NCI-H510A treated with DMSO at 0.1 percent for 48 hours (cell line): Measurements from ENCODE around the gene SUPT3H.
A peak's percentile ranks its signal among the peaks of the same experiment; 100 is the strongest.
"Not testable (repeated sequence)": the region's sequence is repeated elsewhere in the genome, so short reads cannot be mapped to it uniquely, and the experiment has no call there.

Source experiments
- DNase-seq: peaks from one replicate; lab custom pipeline; 2025; lab: John Stamatoyannopoulos, UW

Gene SUPT3H

DNA sequence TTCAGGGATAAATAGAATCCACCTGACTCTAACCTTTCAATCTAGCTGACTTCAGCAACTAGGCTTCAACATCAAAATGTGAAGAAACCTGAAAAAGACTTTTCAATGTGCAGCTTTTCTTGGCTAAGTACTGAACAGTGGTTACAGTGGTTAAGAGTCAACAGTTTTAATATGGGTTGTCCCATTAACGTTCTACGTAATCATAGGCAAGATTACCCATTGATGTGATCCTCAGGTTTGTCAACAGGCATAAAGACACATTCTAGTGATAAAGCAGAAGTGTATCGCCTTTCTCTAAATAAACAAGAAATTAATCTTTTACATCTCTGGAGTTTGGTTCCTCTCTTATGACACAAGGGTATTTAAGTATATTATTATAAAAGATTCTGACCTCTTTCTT lies 203.7 kb downstream of the SUPT3H start:
- DNase-seq, result no peak

DNA sequence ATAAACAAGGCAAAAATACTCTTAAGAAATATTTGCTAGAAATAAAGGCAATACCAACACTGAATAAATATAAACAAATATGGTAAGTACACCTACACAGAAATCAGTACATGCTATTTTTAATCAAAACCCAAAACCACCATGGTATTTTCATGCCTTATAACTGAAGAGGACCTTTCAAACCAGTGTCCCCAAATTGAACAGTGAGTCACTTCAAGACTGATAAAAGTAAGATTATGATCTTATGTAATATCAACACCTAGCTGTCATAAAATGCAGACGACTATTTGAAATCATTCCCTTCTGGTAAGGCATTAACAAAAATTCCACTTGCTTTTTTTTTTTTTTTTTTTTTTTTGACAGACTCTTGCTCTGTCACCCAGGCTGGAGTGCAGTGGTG lies 206.4 kb downstream of the SUPT3H start:
- DNase-seq, result no peak

DNA sequence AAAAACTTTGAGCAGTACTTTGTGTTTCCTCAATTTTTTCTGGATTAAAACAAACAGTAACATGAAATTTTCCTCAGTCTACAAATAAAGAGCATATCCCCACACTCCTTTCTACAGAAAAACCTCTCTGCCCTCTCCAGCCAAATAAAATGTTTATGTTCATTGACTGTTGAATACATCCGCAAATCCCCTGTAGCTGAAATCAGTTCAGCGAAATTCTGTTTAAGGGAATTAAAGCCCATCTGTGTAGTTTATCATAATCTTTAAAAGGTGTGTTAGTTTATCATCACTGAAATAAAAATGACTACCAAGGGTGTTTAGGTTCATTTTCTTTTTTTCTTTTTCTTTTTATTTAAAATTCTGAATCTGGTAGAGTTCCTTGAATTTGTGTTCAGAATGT lies 207.4 kb downstream of the SUPT3H start:
- no peak for DNase-seq

- DNase-seq, result no peak
Measured at GRCh38 chr6:45169815-45170214, 207.9 kb downstream of the SUPT3H start.

DNA sequence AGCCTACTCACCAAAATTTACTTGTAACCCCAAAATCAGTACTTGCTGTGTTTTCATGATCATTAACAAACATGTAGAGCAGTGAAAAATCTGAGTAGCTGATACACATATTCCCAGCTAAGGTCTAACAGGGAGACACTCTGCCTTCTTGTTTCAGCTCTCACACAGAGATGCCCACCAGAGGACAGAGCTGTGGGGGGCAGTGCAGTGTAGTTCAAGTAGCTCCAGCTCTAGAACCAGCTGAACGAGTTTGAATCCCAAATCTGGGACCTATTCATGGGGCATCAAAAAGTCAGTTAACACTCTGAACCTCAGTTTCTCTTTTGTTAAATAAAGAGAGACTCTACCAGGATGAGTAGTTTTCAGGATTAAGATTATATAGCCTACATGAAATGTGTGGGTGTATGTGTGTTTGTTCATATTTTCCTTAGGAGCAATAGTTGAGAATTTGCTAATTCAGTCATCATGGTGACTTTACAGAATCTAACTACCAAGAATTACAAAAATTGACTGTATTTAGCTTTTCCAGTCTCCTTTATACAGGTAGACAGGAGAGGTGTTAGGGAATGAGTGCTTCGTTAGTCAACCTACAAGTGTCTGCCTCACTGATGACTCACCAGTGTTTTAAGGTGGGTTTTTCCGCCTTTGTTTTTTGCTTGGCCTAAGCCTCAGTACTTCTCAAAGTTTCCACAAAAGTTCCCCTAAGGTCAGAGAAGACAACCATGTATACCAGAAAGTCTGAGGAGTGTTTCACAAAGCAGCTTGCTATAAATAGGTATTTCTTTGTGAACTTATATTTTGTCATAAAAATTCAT lies 213.6 kb downstream of the SUPT3H start:
- DNase-seq, result no peak

DNA sequence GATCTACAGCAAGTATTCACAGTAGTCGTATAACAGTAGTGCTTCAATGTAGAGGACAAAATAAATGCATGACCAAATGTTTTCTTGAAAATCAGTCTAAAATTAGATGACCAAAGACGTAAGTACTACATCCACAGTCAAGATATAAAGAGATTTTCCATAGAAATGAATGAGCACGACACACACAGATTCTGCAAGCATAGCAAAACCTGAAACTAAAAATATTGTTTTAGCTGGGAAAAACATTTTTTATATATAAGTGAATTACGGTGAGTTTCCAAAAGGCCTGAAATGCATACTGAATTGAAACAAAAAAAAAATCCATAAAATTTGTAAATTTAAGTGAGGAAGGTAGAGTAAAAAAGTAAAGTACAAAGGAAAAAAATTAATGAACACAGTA lies 217.4 kb downstream of the SUPT3H start:
- DNase-seq, result no peak

- DNase-seq, result peak; percentile 37
Measured at GRCh38 chr6:45156075-45156474, 221.7 kb downstream of the SUPT3H start.

- no peak for DNase-seq
Measured at GRCh38 chr6:45155341-45155894, 222.3 kb downstream of the SUPT3H start.

DNA sequence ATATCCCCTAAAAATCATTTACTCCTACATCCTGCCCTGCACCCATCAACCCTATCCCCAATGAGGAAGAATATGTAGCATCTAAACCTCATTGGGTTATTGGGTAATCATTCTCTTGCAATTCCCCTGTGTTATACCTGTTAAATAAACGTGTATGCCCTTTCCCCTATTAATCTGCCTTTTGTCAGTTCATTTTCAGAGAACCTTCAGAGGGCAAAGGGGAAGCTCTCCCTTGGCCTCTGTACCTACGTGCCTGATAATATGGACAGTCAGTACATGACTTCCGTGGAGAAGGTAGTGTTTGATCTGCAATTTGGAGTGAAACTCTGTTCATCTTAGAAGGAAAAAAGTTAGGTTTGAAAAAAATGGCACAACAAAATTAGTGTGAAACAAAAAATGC lies 223.1 kb downstream of the SUPT3H start:
- no peak for DNase-seq

GRCh38 chr6:45148711-45149341 lies 228.9 kb downstream of the SUPT3H start:
- no peak for DNase-seq

DNA sequence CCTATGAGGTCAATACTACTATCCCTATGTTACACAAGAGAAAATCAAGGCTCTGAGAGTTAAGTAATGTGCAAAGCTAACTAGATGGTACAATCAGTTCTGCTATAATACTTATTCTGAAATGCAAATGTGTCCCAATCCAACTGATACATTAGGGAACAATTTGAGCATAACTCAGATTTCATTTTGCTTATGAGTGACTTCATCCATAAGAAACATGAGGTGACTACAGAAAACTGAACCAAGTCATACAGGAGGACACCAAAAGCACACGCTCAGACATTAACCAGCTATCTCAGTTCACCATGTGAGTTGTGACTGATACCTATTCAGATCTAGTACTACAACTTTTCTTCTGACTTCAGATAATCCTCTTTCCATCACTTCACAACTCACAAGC lies 229.5 kb downstream of the SUPT3H start:
- no peak for DNase-seq

GRCh38 chr6:45145658-45146057 lies 232.1 kb downstream of the SUPT3H start:
- not testable (repeated sequence) for DNase-seq

GRCh38 chr6:45138765-45139164 lies 239.0 kb downstream of the SUPT3H start:
- DNase-seq, result no peak

DNA sequence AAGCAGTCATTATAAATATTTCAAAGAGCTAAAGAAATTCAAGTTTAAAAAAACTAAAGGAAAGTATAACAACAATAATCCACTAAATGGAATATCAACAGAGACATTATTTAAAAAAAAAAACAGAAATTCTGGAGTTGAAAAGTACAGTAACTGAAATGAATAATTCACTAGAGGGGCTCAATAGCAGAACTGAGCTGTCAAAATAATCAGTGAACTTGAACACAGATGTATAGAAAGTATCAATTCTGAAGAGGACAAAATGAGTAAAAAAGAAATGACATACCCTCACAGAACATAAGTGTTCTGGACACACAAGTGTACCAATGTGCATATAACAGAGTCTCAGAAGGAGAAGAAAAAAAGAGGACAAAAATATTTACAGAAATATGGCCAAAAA lies 241.2 kb downstream of the SUPT3H start:
- no peak for DNase-seq

GRCh38 chr6:45132658-45133294 lies 245.0 kb downstream of the SUPT3H start:
- no peak for DNase-seq

DNA sequence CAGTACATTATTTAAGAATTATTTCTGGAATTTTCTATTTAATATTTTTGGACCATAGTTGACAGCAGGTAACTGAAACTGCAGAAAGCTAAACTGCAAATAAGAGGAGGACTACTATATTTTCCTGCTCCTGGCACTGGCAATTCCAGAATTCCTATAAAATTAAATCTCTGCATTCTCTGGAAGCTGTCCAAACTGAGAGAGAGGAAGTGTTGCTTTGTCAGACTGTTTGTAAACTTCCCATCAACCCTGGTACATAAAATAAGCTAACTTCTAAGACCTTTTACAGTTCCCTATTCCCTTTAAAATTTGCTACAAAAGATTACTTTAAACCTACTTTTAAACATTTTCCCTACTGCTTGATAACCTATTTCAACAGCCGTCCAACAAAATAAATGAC lies 245.7 kb downstream of the SUPT3H start:
- DNase-seq, result no peak

DNA sequence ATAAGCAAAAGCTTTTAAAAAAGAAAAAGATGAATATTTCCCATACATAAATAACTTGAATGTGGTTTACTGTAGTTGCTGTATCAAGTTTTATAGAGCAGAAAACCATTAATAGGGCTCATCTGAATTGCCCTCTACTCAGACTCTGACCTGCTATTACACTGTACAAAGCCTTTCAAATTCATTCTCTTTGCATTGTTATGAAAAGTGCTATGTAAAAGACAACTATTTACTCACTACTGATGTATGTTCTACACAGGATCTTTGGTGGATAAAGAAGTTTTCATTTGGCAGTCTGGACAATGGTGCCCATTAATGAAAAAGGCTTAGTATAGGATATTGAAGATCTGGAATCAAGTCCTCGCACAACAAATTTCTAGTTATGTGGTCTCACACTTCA lies 248.7 kb downstream of the SUPT3H start:
- DNase-seq, result no peak

DNA sequence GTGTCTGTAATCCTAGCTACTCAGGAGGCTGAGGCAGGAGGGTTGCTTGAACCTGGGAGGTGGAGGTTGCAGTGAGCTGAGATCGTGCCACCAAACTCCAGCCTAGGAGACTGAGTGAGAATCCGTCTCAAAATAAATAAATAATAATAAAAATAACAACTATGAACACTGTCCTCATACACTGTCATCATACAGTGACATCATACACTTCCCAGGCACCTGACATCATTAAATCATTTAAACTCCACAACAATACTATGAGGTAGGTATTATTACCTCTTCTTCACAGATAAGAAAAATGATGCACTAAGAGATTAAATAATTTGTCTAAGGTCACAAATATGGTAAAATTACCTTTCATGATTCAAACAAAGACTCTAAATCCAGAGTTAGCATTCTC lies 250.5 kb downstream of the SUPT3H start:
- DNase-seq, result no peak

- DNase-seq, result no peak
Measured at GRCh38 chr6:45126033-45126432, 251.7 kb downstream of the SUPT3H start.

DNA sequence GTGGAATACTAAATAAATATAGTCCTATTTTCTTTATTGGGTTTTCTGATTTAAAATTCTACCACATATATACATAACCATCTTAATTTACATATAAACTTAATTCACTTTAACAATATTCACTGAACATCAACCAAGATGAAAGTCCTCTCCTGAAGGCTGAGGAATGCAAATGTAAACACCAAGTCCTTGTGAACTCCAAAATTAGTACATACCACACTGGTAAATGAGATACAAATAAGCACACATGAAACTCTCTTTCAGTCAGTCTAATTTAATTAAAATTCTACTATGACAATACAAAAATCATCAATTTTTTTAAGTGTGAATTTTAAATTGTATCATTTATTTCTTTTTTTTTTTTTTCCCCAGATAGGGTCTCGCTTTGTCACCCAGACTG lies 254.7 kb downstream of the SUPT3H start:
- DNase-seq, result no peak

DNA sequence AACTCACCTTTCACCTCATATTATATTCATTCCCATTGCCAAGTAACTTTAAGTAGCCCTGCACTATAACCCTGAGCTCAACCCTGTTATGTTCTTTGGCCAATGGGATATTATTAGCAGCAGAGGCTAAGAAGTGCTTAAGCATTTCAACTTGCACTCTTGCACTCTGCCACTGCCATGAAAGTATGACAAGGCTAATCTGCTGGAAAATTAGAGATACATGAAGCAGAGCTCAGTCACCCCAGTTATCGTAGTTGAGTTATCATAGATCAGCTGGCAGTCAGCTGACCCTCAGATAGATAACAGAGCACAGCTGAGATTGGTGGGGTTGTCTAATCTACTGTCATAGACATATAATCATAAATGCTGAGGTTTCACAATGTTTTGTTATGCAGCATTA lies 259.0 kb downstream of the SUPT3H start:
- no peak for DNase-seq

DNA sequence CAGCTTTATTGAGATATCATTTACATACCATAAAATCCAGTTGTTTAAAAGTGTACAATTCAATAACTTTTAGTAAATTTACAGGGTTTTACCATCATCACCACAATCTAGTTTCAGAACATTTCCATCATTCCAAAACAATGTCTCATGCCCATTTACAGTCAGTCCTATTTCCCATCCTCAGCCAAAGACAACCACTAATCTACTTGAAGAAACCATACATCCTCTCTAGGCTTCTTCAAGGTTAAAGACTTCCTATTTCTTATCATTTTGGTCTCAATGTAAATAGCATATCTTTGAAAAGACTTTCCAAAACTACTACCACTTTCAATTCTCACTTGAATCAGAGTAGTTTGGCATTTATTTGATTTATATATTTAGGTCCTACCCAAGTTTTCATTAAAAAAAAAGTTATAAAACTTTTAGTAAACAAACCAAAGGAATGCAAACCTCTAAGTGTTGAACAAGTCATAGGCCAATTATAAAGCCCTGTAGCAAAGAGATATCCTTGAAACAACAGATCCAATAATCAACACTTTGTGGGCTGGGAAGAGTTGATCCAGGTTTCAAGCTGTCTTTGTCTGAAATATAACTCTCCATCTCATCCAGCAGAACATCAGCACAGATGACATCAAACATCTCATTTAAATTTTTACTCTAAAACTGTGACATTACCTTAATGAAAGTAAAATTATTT lies 260.9 kb downstream of the SUPT3H start:
- DNase-seq, result no peak
